ENCODE data around the gene TEX11. TPM values are rescaled to one million over a fixed set of nuclear protein-coding genes. Genes with fewer than 3 reads are reported as not detected.
"Not testable (repeated sequence)": the region's sequence is repeated elsewhere in the genome, so short reads cannot be mapped to it uniquely, and the experiment has no call there.

Gene TEX11
- total RNA-seq, 2 experiments from 2014 or later, result not detected

DNA sequence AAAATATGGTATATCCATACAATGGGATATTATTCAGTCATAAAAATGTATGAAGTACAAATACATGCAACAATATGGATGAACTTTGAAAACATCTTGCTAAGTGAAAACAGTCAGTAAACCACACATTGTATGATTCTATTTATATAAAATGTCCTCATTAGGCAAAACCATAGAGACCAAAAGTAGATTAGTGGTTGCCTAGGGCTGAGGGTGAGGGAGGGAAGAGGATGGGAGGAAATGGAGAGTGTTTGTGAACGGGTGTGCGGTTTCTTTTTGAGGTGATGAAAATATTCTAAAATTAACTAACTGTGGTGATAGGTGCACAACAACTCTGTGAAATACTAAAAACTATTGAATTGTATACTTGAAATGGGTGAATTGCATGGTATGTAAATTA lies 29.6 kb downstream of the TEX11 start:
- Histone ChIP-seq H2AFZ (ENCODE audit: low read length) (no peak overlapping the region), H4K20me1 (ENCODE audit: insufficient read depth, low read length) (no peaks in the 10 kb centered on the region), H3K79me2 (ENCODE audit: insufficient read depth, low read depth, low read length) (no peaks in the 10 kb centered on the region), H3K4me1 (ENCODE audit: insufficient read depth, low read length, poor library complexity, severe bottlenecking) (no peaks in the 10 kb centered on the region), H3K27ac (ENCODE audit: low read depth, low read length, poor library complexity, severe bottlenecking) (no peak overlapping the region), H3K4me2 (ENCODE audit: low read length) (no peak overlapping the region), H3K4me3 (ENCODE audit: low read depth, low read length, poor library complexity, severe bottlenecking) (no peak overlapping the region), H3K9me3 (ENCODE audit: low read length) (no peaks in the 10 kb centered on the region), H3K9me2 (ENCODE audit: insufficient read depth, low read length) (no peaks in the 10 kb centered on the region), H3K36me3 (ENCODE audit: insufficient read depth, low read length) (no peaks in the 10 kb centered on the region)
- TF ChIP-seq EZH2phosphoT487 (IDR thresholded peaks at IDR 0.05; ENCODE audit: borderline replicate concordance, low read depth, low read length), result no peak
- TF ChIP-seq, protein P1, sequence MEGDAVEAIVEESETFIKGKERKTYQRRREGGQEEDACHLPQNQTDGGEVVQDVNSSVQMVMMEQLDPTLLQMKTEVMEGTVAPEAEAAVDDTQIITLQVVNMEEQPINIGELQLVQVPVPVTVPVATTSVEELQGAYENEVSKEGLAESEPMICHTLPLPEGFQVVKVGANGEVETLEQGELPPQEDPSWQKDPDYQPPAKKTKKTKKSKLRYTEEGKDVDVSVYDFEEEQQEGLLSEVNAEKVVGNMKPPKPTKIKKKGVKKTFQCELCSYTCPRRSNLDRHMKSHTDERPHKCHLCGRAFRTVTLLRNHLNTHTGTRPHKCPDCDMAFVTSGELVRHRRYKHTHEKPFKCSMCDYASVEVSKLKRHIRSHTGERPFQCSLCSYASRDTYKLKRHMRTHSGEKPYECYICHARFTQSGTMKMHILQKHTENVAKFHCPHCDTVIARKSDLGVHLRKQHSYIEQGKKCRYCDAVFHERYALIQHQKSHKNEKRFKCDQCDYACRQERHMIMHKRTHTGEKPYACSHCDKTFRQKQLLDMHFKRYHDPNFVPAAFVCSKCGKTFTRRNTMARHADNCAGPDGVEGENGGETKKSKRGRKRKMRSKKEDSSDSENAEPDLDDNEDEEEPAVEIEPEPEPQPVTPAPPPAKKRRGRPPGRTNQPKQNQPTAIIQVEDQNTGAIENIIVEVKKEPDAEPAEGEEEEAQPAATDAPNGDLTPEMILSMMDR (conservative IDR thresholded peaks at IDR 0.05; ENCODE audit: low read length), result no peak
- CTCF ChIA-PET (ENCODE audit: unreplicated experiment), result no interaction called here
- BruUV-seq (replicated peaks), result no TSS peak
- POLR2A ChIA-PET, result no interaction called here
- no peak for DNase-seq (ENCODE audit: low spot score)
- intact Hi-C loops (cut with micrococcal nuclease; ENCODE audit: unreplicated experiment), result no loop called here

DNA sequence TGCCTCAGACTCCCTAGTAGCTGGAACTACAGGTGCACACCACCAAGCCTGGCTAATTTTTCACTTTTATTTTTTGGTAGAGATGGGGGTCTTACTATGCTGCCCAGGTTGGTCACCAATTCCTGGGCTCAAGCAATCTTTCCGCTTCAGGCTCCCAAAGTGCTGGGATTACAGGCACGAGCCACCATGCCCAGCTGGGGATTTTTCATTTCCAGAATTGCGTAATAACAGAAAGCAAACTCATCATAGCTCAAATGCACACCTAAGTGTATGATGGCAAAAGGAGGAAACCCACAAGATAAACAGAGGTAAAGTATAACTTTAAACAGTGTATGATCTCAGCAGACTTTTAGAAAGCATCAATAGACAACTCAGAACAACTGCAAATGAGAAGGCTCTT lies 56.2 kb downstream of the TEX11 start:
- no peaks in the 10 kb centered on the region for H4K20me1 ChIP-seq (ENCODE audit: insufficient read depth, low read length)
- intact Hi-C loops (cut with micrococcal nuclease; ENCODE audit: unreplicated experiment), result no loop called here
- no peak overlapping the region for H3K27ac ChIP-seq (ENCODE audit: low read depth, low read length, poor library complexity, severe bottlenecking)
- H3K4me2 ChIP-seq (ENCODE audit: low read length), result no peak overlapping the region
- POLR2A ChIA-PET, result no interaction called here
- no peaks in the 10 kb centered on the region for H3K36me3 ChIP-seq (ENCODE audit: insufficient read depth, low read length)
- no peaks in the 10 kb centered on the region for H3K9me2 ChIP-seq (ENCODE audit: insufficient read depth, low read length)
- no peaks in the 10 kb centered on the region for H3K4me1 ChIP-seq (ENCODE audit: insufficient read depth, low read length, poor library complexity, severe bottlenecking)
- no TSS peak for BruUV-seq (replicated peaks)
- no peaks in the 10 kb centered on the region for H3K9me3 ChIP-seq (ENCODE audit: low read length)
- TF ChIP-seq, protein P1 (conservative IDR thresholded peaks at IDR 0.05; ENCODE audit: low read length), result no peak
- TF ChIP-seq EZH2phosphoT487 (IDR thresholded peaks at IDR 0.05; ENCODE audit: borderline replicate concordance, low read depth, low read length), result no peak
- H2AFZ ChIP-seq (ENCODE audit: low read length), result no peak overlapping the region
- H3K4me3 ChIP-seq (ENCODE audit: low read depth, low read length, poor library complexity, severe bottlenecking), result no peak overlapping the region
- H3K79me2 ChIP-seq (ENCODE audit: insufficient read depth, low read depth, low read length), result no peaks in the 10 kb centered on the region
- CTCF ChIA-PET (ENCODE audit: unreplicated experiment), result no interaction called here
- no peak for DNase-seq (ENCODE audit: low spot score)

DNA sequence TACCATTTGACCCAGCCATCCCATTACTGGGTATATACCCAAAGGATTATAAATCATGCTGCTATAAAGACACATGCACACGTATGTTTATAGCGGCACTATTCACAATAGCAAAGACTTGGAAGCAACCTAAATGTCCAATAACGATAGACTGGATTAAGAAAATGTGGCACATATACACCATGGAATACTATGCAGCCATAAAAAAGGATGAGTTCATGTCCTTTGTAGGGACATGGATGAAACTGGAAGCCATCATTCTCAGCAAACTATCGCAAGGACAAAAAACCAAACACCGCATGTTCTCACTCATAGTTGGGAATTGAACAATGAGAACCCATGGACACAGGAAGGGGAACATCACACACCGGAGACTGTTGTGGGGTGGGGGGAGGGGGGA lies 64.4 kb downstream of the TEX11 start:
- H2AFZ ChIP-seq (ENCODE audit: low read length); H3K4me1 ChIP-seq (ENCODE audit: insufficient read depth, low read length, poor library complexity, severe bottlenecking); CTCF ChIA-PET (ENCODE audit: unreplicated experiment); POLR2A ChIA-PET; H3K36me3 ChIP-seq (ENCODE audit: insufficient read depth, low read length); H3K4me2 ChIP-seq (ENCODE audit: low read length); H3K9me3 ChIP-seq (ENCODE audit: low read length); H3K79me2 ChIP-seq (ENCODE audit: insufficient read depth, low read depth, low read length); H3K4me3 ChIP-seq (ENCODE audit: low read depth, low read length, poor library complexity, severe bottlenecking); H3K9me2 ChIP-seq (ENCODE audit: insufficient read depth, low read length); intact Hi-C loops (cut with micrococcal nuclease; ENCODE audit: unreplicated experiment); H4K20me1 ChIP-seq (ENCODE audit: insufficient read depth, low read length); DNase-seq (ENCODE audit: low spot score); H3K27ac ChIP-seq (ENCODE audit: low read depth, low read length, poor library complexity, severe bottlenecking); BruUV-seq (replicated peaks): not testable (repeated sequence)

DNA sequence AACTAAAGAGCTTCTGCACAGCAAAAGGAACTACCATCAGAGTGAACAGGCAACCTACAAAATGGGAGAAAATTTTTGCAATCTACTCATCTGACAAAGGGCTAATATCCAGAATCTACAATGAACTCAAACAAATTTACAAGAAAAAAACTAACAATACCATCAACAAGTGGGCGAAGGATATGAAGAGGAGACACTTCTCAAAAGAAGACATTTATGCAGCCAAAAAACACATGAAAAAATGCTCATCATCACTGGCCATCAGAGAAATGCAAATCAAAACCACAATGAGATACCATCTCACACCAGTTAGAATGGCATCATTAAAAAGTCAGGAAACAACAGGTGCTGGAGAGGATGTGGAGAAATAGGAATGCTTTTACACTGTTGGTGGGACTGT lies 64.9 kb downstream of the TEX11 start:
- H3K9me2 ChIP-seq (ENCODE audit: insufficient read depth, low read length); H3K9me3 ChIP-seq (ENCODE audit: low read length); H3K79me2 ChIP-seq (ENCODE audit: insufficient read depth, low read depth, low read length); BruUV-seq (replicated peaks); intact Hi-C loops (cut with micrococcal nuclease; ENCODE audit: unreplicated experiment); H3K4me1 ChIP-seq (ENCODE audit: insufficient read depth, low read length, poor library complexity, severe bottlenecking); H3K4me3 ChIP-seq (ENCODE audit: low read depth, low read length, poor library complexity, severe bottlenecking); CTCF ChIA-PET (ENCODE audit: unreplicated experiment); H2AFZ ChIP-seq (ENCODE audit: low read length); H3K27ac ChIP-seq (ENCODE audit: low read depth, low read length, poor library complexity, severe bottlenecking); H3K36me3 ChIP-seq (ENCODE audit: insufficient read depth, low read length); H3K4me2 ChIP-seq (ENCODE audit: low read length); POLR2A ChIA-PET; DNase-seq (ENCODE audit: low spot score); H4K20me1 ChIP-seq (ENCODE audit: insufficient read depth, low read length): not testable (repeated sequence)
